CD14-positive monocyte (primary cell): ENCODE measurements around the gene CPB1. TPM values are rescaled to one million over a fixed set of nuclear protein-coding genes. Genes with fewer than 3 reads are reported as not detected.

Source experiments
- DNase-seq, 3 donors: peaks; one replicate each; pipeline ENCODE4 v3.0.0-alpha.2; 2011 to 2022
- H2AFZ ChIP-seq: 2 replicates; pipeline ENCODE4 v1.6.0; 2012; ENCODE audit warnings: mild to moderate bottlenecking, low read depth, low read length, inconsistent platforms; ENCODE audit not compliant: insufficient read depth, poor library complexity, severe bottlenecking
- H3K27ac ChIP-seq, 2 donors: 1 replicate in 1 of 2; 2 replicates in 1 of 2; pipeline ENCODE4 v1.5.1; 2012 to 2013; ENCODE audit warnings: low read length in 2 of 2, control low read depth in 1 of 2, inconsistent platforms in 1 of 2, low read depth in 1 of 2, mild to moderate bottlenecking in 1 of 2
- H3K27me3 ChIP-seq, 2 donors: one replicate each; pipeline versions ENCODE4 v1.6.0 to v1.6.1; 2011 to 2013; ENCODE audit warnings: low read length in 2 of 2; ENCODE audit not compliant: control insufficient read depth in 2 of 2, insufficient read depth in 2 of 2
- H3K36me3 ChIP-seq, 2 donors: replicated peaks in 1 of 2; 1 replicate in 1 of 2; 2 replicates in 1 of 2; pipeline versions ENCODE4 v1.5.1 to v1.6.1; 2012 to 2013; ENCODE audit warnings: low read length in 2 of 2, control low read depth in 1 of 2, inconsistent platforms in 1 of 2, mild to moderate bottlenecking in 1 of 2; ENCODE audit not compliant: insufficient read depth in 2 of 2, control insufficient read depth in 1 of 2
- H3K4me1 ChIP-seq, 2 donors: 1 replicate in 1 of 2; 2 replicates in 1 of 2; pipeline versions ENCODE4 v1.5.1 to v1.6.1; 2012 to 2013; ENCODE audit warnings: low read length in 2 of 2, control low read depth in 1 of 2, inconsistent platforms in 1 of 2, mild to moderate bottlenecking in 1 of 2, moderate library complexity in 1 of 2; ENCODE audit not compliant: insufficient read depth in 2 of 2, control insufficient read depth in 1 of 2
- H3K4me2 ChIP-seq: replicated peaks from 2 replicates; pipeline ENCODE3; 2012; ENCODE audit warnings: low read length, moderate library complexity, mild to moderate bottlenecking; ENCODE audit not compliant: poor library complexity, severe bottlenecking; ENCODE audit errors: extremely low read depth
- H3K4me3 ChIP-seq, 3 experiments: fragments of 200-600 bp in 1 of 3; sonication (generic) in 1 of 3; replicated peaks in 1 of 3; 1 replicate in 2 of 3; 2 replicates in 1 of 3; pipeline ENCODE4 v1.5.1; 2011 to 2013; ENCODE audit warnings: low read length in 3 of 3, mild to moderate bottlenecking in 3 of 3, control low read depth in 2 of 3, low read depth in 2 of 3, inconsistent platforms in 1 of 3, moderate library complexity in 1 of 3
- H3K79me2 ChIP-seq: 2 replicates; pipeline ENCODE4 v1.6.0; 2012; ENCODE audit warnings: mild to moderate bottlenecking, control low read depth, inconsistent platforms, low read length, moderate library complexity; ENCODE audit not compliant: insufficient read depth
- H3K9ac ChIP-seq: 2 replicates; pipeline ENCODE4 v1.6.0; 2017; ENCODE audit warnings: low read length, mild to moderate bottlenecking; ENCODE audit not compliant: insufficient read depth, poor library complexity, severe bottlenecking
- H3K9me3 ChIP-seq, 2 donors: replicated peaks in 1 of 2; 1 replicate in 1 of 2; 2 replicates in 1 of 2; pipeline versions ENCODE4 v1.5.1 to v1.6.1; 2012 to 2013; ENCODE audit warnings: low read length in 2 of 2, control low read depth in 1 of 2; ENCODE audit not compliant: control insufficient read depth in 1 of 2, insufficient read depth in 1 of 2
- H4K20me1 ChIP-seq: 2 replicates; pipeline ENCODE4 v1.6.0; 2012; ENCODE audit warnings: mild to moderate bottlenecking, low read length, control low read depth, moderate library complexity; ENCODE audit not compliant: insufficient read depth
- H3K27ac Mint-ChIP-seq, 7 donors: one replicate each; pipeline ENCODE4 v1.8.0; 2020; ENCODE audit warnings: mild to moderate bottlenecking in 7 of 7, mixed read lengths in 7 of 7, moderate library complexity in 6 of 7, inconsistent platforms in 2 of 7
- H3K27me3 Mint-ChIP-seq, 3 donors: one replicate each; pipeline ENCODE4 v1.8.0; 2021 to 2022; ENCODE audit warnings: low read depth in 3 of 3, mild to moderate bottlenecking in 3 of 3, mixed read lengths in 3 of 3, moderate library complexity in 3 of 3, inconsistent platforms in 1 of 3
- H3K36me3 Mint-ChIP-seq, 2 donors: one replicate each; pipeline ENCODE4 v1.8.0; 2020; ENCODE audit warnings: mixed read lengths in 2 of 2, inconsistent platforms in 1 of 2, mild to moderate bottlenecking in 1 of 2
- H3K4me1 Mint-ChIP-seq: one replicate; pipeline ENCODE4 v1.8.0; 2020; ENCODE audit warnings: mild to moderate bottlenecking, mixed read lengths
- H3K4me3 Mint-ChIP-seq, 2 donors: one replicate each; pipeline ENCODE4 v1.8.0; 2020; ENCODE audit warnings: mild to moderate bottlenecking in 2 of 2, mixed read lengths in 2 of 2, moderate library complexity in 1 of 2
- H3K9me3 Mint-ChIP-seq, 7 donors: one replicate each; pipeline ENCODE4 v1.8.0; 2020 to 2022; ENCODE audit warnings: mixed read lengths in 7 of 7, mild to moderate bottlenecking in 6 of 7, moderate library complexity in 6 of 7, inconsistent platforms in 2 of 7
- CTCF ChIP-seq: fragments of 200-600 bp; IDR thresholded peaks from one replicate; pipeline ENCODE4 v1.8.0; 2022; ENCODE audit warnings: antibody characterized with exemption, mild to moderate bottlenecking
- WGBS: methylation state at CpG from one replicate; pipeline ENCODE4 v1.1.5; 2013; ENCODE audit warnings: missing lambda C conversion rate; ENCODE audit not compliant: insufficient coverage; 5-methylcytosine and 5-hydroxymethylcytosine counted together
- intact Hi-C, 2 donors: fragments of 100-400 bp; cut with micrococcal nuclease; formaldehyde crosslinking; loops; one replicate each; pipeline versions ENCODE4 v1.15.0 to v1.15.1; 2023
- polyA plus RNA-seq, 3 donors: library from polyadenylated mRNA; depleted of rRNA in 1 of 3; unstranded in 2 of 3; stranded (reverse) in 1 of 3; fragments of 300-500 nt in 2 of 3; fragments of >200 nt in 1 of 3; fragmentation: Illumina TruSeq in 2 of 3; gene quantifications; 1 replicate in 2 of 3; 2 replicates in 1 of 3; pipeline ENCODE4 v1.2.3, GENCODE V29; 2012 to 2021

CPB1 gene
- polyA plus RNA-seq, 3 donors, result not detected

- H3K27ac Mint-ChIP-seq, result no peak overlapping the region
- H3K36me3 ChIP-seq, result no peaks in the 10 kb centered on the region
- H3K9me3 ChIP-seq, result no peaks in the 10 kb centered on the region
- no peak overlapping the region for H3K4me3 Mint-ChIP-seq
- no peak for DNase-seq
- H3K9ac ChIP-seq, result no peak overlapping the region
- H3K4me2 ChIP-seq, result no peak overlapping the region
- no peak for TF ChIP-seq CTCF
- intact Hi-C loops, result no loop called here
- H3K27me3 ChIP-seq, result no peaks in the 10 kb centered on the region
- no CpG with 5 or more reads among the region's 4 CpGs for WGBS
- H3K36me3 Mint-ChIP-seq, result no peaks in the 10 kb centered on the region
- H3K4me1 ChIP-seq, result no peaks in the 10 kb centered on the region
- no peak overlapping the region for H3K27ac ChIP-seq
- H4K20me1 ChIP-seq, result no peaks in the 10 kb centered on the region
- no peaks in the 10 kb centered on the region for H3K27me3 Mint-ChIP-seq
- no peaks in the 10 kb centered on the region for H3K4me1 Mint-ChIP-seq
- no peak overlapping the region for H3K4me3 ChIP-seq
- H3K9me3 Mint-ChIP-seq, result no peaks in the 10 kb centered on the region
- no peaks in the 10 kb centered on the region for H3K79me2 ChIP-seq
- H2AFZ ChIP-seq, result no peak overlapping the region
Observed at GRCh38 chr3:148901987-148902791, 74.6 kb downstream of the CPB1 start.

GRCh38 chr3:148903022-148903442 lies 75.4 kb downstream of the CPB1 start:
- Histone ChIP-seq H3K9ac (no peak overlapping the region), H3K4me1 (no peaks in the 10 kb centered on the region), H3K27me3 (no peaks in the 10 kb centered on the region), H2AFZ (no peak overlapping the region), H4K20me1 (no peaks in the 10 kb centered on the region), H3K4me3 (no peak overlapping the region), H3K79me2 (no peaks in the 10 kb centered on the region), H3K4me2 (no peak overlapping the region), H3K27ac (no peak overlapping the region), H3K36me3 (no peaks in the 10 kb centered on the region), H3K9me3 (no peaks in the 10 kb centered on the region)
- no peaks in the 10 kb centered on the region for H3K9me3 Mint-ChIP-seq
- no peaks in the 10 kb centered on the region for H3K27me3 Mint-ChIP-seq
- TF ChIP-seq CTCF, result no peak
- intact Hi-C loops, result no loop called here
- H3K27ac Mint-ChIP-seq, result no peak overlapping the region
- no peak for DNase-seq
- H3K36me3 Mint-ChIP-seq, result no peaks in the 10 kb centered on the region
- 83% methylated on average over 1 of the region's 2 CpGs for WGBS
- H3K4me1 Mint-ChIP-seq, result no peaks in the 10 kb centered on the region
- no peak overlapping the region for H3K4me3 Mint-ChIP-seq
